HG03196 (cell line): ENCODE data around the gene MTHFR.

Experiments used
- ATAC-seq: cut with Tn5 transposase; IDR thresholded peaks from one replicate; pipeline ENCODE4 v1.9.1; 2021; ENCODE audit not compliant: unreplicated experiment

Gene MTHFR

GRCh38 chr1:11805422-11806306, at the start of gene MTHFR, which contains the start of gene CLCN6:
Gene MTHFR, minus strand, starts transcription at chr1:11805964. Its CDS starts 2,848 bp downstream, at chr1:11803116.
Gene CLCN6, plus strand, starts transcription at chr1:11806191. Its CDS starts 72 bp downstream, at chr1:11806263.
- peak; percentile 80 for ATAC-seq

- no peak for ATAC-seq
Observed at GRCh38 chr1:11855430-11855829, 49.7 kb upstream of the MTHFR start.

- no peak for ATAC-seq
Observed at GRCh38 chr1:11854519-11854918, 48.8 kb upstream of the MTHFR start.

GRCh38 chr1:11851180-11851579, 45.4 kb upstream of the MTHFR start:
- no peak for ATAC-seq

- ATAC-seq, result no peak
Observed at GRCh38 chr1:11850156-11850555, 44.4 kb upstream of the MTHFR start.

GRCh38 chr1:11848373-11848700, 42.6 kb upstream of the MTHFR start:
- no peak for ATAC-seq

- no peak for ATAC-seq
Observed at GRCh38 chr1:11847667-11848372, 42.1 kb upstream of the MTHFR start, which contains the start of gene NPPA. Gene NPPA, minus strand, starts transcription at chr1:11847783. Its CDS starts 99 bp downstream, at chr1:11847684.

- ATAC-seq, result no peak
Observed at GRCh38 chr1:11845641-11846335, 40.0 kb upstream of the MTHFR start.

- ATAC-seq, result no peak
Observed at GRCh38 chr1:11842154-11843041, 36.6 kb upstream of the MTHFR start.

GRCh38 chr1:11841245-11842153, 35.7 kb upstream of the MTHFR start:
- no peak for ATAC-seq

- no peak for ATAC-seq
Observed at GRCh38 chr1:11839727-11840705, 34.3 kb upstream of the MTHFR start.

- ATAC-seq, result no peak
Observed at GRCh38 chr1:11838349-11839272, 32.8 kb upstream of the MTHFR start.

GRCh38 chr1:11837767-11838348, 32.1 kb upstream of the MTHFR start:
- no peak for ATAC-seq

GRCh38 chr1:11836955-11837766, 31.4 kb upstream of the MTHFR start:
- ATAC-seq, result no peak

- ATAC-seq, result no peak
Observed at GRCh38 chr1:11835441-11836225, 29.9 kb upstream of the MTHFR start.
